Glomerular endothelial cell (primary cell): ENCODE data around the gene ZNF821. TPM values are rescaled to one million over a fixed set of nuclear protein-coding genes. Genes with fewer than 3 reads are reported as not detected.
"Not testable (repeated sequence)": the region's sequence is repeated elsewhere in the genome, so short reads cannot be mapped to it uniquely, and the experiment has no call there.

Source experiments
- DNase-seq: peaks from one replicate; pipeline ENCODE4 v3.0.0-alpha.2; 2011; ENCODE audit warnings: low read depth, low spot score; ENCODE audit errors: extremely low read depth
- total RNA-seq: library from RNA; depleted of rRNA; stranded (reverse); fragments of >200 nt; gene quantifications from 2 replicates; pipeline ENCODE4 v1.2.3, GENCODE V29; 2015

The ZNF821 gene
- total RNA-seq, 1 donor from 2014 or later: 9.0 TPM

DNA sequence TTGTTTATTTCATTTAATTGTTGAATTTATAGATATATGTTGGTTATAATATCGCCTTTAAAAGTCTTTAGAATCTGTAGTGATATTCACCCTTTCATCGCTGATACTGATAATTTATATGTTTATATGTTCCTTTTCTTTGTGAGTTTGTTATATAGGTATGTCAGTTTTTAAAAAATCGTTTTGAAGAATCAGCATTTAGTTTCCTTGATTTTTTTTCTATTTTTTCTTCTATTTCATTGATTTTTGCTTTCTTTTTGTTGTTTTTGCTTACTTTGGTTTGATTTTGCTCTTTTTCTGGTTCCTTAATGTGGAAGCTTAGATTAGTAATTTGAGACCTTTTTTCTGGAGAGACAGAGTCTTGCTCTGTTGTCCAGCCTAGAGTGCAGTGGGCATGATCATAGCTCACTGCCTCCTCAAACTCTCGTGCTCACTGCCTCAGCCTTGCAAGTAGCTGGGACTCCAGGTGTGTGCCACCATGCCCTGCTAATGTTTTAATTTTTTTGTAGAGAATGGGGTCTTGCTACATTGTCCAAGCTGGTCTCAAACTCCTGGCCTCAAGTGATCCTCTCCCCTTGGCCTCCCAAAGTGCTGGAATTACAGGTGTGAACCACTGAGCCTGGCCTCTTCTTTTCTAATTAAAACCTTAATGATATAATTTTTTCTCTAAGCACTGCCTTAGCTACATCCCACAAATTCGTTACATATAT, 18.8 kb upstream of the ZNF821 start:
- no peak for DNase-seq

DNA sequence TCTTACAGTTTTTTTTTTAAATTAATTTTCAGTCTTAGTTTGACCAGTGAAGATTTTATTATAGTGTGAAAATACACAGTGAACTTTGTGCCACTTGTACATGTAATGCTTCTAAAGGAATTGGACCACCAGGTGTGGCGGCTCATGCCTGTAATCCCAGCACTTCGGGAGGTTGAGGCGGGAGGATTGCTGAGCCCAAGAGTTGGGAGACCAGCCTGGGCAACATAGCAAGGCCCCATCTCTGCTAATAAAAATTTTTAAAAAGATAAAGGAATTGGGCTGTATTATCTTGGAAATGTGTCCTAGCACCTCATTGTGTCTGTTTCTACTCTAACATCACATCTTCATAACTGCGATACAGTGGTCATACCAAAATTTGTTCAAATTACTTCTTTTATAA, 15.2 kb upstream of the ZNF821 start:
- DNase-seq: no peak

DNA sequence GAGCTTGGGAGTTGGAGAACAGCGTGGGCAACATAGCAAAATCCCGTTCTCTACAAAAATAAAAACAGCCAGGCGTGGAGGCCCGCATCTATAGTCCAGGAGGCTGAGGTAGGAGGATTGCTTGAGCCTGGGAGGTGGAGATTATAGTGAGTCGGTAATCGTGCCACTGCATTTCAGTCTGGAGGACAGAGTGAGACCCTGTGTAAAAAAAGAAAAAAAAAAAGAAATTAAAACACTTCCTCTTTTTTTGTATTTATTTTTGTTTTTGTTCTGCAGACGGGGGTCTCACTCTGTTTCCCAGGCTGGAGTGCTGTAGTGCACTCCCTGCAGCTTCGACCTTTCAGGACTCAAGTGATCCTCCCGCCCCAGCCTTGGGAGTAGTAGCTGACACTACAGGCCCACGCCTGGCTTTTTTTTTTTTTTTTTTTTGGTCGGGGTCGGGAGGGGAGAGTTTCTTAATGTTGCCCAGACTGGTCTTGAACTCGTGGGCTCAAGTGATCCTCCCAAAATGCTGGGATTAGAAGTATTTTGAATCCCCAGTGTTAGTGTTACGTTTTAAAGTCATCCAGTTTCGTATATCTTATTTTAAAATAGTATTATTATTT, 12.9 kb upstream of the ZNF821 start:
- DNase-seq: no peak

DNA sequence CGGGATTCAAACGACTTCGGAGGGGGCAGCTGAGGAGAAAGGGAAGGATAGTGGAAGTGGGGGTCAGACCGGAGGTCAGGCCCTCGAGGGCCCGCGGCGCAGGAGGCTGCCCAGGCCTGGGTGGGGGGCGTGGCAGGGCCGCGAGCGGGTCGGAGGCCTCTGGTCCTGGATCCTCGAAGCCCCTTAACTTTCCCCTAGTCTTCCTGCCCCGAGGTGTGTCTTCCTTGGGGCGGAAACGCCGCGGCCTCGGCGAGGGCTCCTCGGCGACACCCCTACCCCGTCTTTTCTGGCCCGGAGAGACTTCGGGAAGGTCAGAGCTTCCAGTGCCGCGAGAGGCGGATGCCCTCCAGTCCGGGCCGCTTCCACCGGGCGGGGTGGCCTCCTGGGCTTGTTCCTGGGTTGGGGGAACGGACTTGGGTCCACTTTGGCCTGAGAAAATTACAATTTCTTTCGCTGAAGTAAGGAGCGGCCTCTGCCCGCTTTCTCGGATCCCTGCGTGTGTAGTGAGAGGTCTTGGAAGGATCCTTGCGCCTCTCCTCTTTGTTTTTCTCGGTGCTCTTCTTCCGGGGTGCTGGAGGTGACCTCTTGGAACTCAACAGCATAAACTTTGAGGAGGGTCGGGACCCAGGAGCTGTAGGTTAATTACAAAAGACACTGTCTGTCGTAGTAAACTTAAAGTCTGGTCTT, 11.8 kb upstream of the ZNF821 start:
- no peak for DNase-seq

DNA sequence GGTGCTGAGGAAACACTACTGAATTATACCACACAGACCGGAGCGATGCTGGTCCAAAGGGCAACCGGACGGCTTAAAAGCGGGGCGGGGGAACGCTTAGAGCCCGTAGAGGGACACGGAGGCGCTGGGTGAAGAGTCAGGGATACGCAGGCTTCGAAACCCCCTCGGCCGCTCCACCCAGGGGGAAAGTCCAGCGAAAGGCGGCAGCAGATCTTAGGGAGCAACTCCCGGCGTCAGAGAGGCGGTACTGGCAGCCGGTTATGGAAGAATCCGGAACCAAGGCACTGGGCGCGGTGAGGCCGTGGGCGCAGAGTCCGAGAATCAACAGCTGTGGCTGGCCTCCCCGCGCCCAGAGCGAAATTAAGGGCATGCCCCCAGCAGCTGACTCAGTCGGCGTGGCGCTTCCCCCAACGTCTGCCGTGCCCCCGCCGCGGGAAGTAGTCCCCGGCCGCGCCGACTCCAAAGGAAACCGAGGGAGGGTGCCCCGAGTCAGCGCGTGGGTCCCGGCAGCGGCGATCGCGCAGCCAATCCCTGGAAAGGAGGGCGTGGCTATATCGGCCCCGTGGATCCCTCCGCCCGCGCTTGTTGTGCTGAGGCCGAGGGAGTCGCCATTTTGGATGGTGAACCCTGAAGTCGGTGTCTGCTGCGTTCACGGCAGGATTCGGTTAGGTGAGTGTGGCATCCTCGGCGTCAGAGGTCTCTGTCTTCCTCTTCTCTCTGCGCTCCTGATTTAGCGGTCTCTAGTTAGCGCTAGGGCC, 11.1 kb upstream of the ZNF821 start, which contains the start of gene IST1:
IST1 (plus strand) TSS at position 611 of the 758 bp plus-strand sequence. CDS start 20,110 bp downstream, outside the sequence.
- peak; percentile 68 for DNase-seq

DNA sequence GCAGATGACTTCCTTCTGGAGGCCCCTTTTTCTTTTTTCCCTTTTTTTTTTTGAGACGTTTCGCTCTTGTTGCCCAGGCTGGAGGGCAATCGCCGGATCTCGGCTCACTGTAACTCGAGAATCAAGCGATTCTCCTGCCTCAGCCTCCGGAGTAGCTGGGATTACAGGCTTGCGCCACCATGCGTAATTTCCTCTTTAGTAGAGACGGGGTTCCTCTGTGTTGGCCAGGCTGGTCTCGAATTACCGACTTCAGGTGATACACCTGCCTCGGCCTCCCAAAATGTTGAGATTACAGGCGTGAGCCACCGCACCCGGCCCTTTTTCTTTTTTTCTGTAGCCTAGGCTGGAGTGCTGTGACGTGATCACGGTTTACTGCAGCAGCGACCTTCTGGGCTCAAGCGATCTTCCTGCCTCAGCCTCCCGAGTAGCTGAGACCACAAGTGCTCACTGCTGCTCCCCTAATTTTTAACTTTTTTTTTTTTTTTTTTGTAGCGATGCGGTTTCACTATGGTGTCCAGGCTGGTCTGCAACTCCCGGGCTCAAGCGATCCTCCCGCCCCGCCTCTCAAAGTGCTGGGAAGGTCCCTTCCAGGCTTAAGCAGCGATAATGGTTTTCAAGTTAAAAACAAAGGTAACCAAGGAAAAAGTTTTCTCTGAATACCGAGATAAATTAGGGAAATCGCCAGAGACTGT, 10.4 kb upstream of the ZNF821 start:
- DNase-seq: no peak

DNA sequence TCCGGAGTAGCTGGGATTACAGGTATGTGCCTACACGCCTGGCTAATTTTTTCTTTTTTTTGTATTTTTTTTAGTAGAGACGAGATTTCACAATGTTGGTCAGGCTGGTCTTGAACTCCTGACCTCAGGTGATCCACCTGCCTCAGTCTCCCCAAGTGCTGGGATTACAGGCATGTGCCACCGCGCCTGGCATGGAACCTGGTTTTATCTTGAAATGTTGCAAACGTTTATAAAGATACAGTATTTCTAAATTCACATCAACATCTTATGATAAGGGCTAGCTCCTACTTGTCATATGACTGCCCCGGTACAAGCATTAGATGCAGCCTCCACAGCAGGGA, 9.9 kb upstream of the ZNF821 start:
- DNase-seq: no peak

DNA sequence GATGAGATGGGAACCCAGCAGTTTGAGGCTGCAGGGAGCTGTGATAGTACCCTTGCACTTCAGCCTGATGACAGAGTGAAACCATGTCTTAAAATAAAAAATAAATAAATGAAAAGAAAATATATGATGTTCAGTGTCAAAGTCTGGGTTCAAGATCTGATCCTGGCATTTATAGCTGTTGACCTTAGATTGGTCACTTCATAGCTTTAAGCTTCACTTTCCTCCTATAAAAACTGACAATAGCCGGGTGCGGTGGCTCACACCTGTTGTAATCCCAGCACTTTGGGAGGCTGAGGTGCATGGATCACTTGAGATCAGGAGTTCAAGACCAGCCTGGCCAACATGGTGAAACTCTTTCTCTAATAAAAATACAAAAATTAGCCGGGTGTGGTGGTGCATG, 5.2 kb upstream of the ZNF821 start:
- no peak for DNase-seq

DNA sequence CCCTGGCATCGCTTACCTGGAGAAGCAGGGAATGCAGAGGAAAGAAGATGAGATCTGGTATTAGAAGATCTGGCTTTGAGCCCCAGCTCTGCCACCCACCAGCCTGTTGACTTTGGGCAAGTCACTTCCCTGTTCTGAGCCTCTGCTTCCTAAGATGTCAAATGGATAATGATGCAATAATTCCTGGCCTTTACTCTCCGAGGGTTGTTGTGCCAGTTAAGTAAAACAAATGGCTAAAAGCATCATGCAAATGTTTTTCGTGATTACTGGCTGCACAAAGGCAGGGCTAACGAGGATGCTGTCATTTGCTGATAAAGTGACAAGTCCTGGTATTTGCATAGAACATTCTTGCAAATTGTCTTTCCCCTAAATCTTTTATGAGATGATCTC, 1.3 kb upstream of the ZNF821 start:
- DNase-seq: no peak

DNA sequence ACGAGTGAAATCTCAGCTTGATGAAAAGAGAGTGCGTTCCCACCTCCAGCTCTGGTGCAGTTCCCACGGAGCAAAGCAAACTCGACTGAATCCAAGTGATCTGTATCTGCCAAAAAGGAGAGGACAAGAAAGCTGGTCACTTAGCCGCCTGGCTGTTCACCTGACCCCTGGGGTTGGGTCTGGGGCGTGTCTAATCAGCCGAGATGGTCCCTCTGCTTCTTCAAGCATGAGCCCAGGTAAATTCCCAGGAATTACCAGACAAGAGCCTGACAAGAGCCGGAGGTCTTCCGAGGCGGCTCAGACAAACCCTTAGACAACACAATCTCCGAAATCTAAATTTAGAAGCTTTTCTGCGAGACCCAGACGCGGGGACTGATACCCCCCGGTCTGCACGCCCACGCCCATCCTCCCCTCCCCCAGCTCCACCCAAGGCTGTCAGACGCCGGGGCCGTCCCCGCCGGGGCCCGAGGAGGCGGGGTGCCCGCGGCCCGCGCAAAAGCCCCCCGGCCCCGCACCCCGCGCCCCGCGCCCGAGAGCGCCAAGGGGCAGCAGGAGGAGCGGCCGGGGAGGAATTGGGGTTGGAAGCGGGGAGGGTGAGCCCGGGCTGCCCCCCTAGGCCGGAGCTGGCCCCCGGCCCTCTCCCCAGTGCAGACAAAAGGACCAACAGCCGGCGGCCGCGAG, 674 bp downstream of the ZNF821 start:
- no peak for DNase-seq

DNA sequence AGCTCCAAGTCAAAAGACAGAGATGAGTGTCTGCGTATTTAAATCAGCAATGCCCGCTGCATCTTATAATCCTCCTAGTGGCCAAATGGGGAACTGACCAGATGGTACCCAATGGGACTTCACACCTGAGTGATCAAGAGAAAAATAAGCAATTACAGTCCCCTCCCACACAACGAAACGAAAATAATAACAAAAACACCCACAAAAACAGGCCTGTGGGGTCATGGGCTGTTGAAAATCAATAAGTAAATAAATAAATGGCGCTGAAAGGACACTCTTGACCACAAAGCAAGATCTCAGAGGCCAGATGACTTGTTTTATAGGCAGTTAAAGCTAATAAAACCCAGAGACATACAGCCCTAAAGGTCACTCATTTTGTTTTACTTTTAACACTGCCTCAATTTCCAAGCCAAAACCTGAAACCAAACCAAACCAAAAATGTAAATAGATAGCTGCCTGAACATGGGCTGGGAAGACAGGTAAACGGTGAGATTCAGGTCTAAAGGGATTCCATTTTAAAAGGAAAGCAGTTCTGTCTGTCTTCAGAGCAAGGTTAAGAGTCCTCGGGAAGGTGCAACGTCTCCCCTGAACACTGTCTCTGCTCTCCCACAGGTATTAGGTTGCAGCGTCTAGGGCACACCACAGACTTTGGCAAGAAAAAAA, 1.3 kb downstream of the ZNF821 start:
- peak; percentile 65 for DNase-seq

DNA sequence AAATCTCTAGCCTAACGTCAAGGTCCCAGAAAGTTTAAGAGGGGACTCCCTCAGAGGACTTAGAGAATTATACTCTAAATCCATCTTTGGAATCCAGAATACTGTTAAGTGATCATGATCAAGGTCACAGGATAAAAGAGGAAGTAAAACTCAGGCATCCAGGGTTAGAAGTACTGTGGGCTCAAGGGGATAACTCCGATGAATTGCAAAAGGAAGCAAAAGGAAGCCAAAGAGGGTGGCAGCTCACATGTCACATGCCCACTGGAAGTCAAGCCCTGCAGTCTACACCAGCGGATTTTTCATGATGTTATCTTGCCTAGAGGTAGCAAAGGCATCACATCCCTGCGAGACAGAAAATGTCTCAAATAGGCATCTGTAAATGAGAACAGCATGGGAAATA, 3.8 kb downstream of the ZNF821 start:
- DNase-seq: no peak

DNA sequence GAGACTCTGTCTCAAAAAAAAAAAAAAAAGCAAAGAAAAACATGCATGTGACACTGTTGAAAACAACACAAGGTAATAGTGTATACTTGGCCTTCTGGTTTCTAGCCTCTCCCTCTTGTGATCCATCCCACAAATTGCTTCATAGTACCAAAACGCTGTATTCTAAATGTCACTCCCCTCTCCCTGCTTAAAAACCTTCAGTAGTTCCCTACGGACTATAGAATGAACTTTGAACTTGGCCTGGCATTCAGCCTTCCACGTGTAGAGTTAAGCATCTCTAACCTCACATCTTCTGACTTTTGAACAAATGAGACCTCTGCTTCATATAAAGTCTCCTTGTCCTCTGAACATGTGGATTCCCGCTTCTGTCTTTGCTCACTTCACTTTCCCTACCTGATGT, 5.1 kb downstream of the ZNF821 start:
- DNase-seq: no peak

DNA sequence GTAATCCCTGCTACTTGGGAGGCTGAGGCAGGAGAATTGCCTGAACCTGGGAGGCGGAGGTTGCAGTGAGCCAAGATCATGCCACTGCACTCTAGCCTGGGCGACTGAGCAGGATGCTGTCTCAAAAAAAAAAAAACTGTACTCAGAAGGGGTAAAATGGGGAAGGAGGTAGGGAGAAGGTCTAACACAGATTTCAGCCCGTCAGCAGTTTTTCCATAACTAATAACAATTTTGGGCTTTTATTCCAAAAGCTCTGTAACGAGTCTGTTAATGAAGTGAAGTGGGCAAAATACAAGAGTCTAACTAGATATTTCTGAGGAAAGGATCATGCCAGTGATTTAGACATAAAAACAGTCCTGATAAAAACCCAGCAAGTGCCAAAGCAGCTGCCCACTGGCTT, 10.8 kb downstream of the ZNF821 start:
- no peak for DNase-seq

DNA sequence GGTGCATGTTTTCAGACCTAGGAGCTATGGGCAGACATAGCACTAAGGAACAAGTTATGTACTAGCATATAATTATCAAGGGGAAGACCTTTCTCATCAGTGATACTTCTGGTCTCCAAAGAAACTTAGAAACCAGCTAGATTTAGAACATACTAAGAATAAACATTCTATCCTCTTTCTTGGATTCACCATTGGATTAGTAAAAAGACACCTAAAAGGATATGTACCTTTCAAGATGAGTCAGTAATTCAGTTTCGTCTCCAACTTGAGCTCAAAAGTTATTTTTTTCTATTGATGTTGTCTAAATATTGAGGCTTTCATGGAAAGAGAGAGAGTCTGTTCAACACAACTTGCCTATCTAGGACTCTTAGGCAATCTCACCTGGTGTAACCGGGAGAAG, 13.2 kb downstream of the ZNF821 start:
- DNase-seq: no peak

DNA sequence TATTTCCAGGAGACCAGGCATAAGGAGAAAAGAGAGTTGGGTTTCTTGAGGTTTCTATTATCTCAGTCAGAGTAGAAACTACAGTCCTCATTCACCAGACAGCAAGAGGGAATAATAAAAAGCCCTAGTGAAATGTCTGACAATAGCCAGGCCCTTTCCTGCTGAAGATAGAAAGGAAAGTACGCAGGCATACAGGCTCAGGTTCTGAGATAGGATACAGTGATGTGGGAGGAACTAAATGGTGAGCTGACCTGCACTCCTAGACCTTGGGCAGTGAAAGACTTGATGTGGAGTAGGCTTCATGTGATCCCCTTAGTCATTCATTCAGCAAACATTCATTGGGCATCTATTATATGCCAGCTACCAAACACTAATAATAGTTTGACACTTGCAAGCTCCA, 14.9 kb downstream of the ZNF821 start:
- DNase-seq: no peak

DNA sequence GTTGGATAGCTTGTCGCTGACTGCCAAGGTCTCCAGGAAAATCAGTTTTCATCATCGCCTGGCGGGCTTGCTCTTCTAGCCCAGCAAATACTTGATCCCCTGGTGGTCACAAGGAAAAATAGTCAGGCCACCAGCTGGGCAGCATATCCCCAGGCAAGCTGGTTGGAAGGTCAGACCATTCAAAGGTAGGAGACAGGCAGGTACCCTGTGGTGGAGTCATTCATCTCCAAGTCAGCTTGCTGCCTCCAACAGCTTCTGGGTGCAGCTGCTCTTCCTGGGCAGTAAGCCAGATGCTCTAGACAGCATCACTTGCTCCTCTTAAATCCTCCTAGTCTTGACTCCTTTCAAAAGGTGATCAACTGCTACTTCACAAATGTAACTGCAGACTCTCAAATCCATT, 16.0 kb downstream of the ZNF821 start:
- no peak for DNase-seq

DNA sequence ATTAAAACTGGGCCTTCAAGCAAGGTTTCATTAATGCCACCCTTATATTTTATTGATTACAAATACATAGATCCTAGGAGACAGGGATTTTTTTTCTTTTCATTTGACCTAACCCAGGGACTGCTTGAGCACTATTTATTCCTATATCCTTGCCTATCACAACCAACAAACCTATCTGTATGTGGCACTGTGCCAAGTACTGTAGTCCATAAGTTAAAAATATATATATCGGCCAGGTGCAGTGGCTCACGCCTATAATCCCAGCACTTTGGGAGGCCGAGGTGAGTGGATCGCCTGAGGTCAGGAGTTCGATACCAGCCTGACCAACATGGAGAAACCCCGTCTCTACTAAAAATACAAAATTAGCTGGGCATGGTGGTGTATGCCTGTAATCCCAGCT, 16.8 kb downstream of the ZNF821 start:
- DNase-seq: not testable (repeated sequence)

DNA sequence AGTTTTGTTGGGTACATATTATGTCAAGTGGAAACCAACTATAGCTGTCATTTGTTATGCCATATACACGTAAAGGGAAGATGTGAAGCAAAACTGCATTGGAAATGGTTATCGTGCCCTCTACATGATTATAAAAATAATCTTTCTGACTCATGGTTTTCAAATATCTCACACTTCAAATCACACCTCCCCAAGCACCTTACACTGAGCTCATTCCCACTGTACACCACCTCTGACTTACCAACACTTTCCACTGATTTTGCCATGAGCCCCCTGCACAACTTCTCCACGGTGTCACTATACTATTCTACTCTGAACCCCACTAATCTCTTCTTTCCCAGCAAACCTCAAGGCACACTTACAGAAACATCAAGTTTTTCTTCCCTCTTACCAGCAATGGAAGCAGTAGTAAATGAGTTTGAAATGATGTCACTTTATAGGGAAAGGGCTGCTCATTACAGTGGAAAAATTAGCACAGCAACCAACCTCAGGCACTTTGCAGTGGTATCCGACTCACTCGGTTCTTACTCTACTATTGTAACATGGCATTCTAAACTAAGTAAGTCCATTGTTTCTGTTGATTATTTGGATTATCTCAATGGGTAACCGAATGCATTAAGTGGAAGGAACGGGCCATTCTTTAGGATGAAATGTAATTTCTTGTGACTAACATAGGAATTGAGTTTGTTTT, 18.7 kb downstream of the ZNF821 start:
- DNase-seq: no peak
